ENCODE data around the gene EIF4G3. TPM values are rescaled to one million over a fixed set of nuclear protein-coding genes. Genes with fewer than 3 reads are reported as not detected.
A peak's percentile ranks its signal among the peaks of the same experiment; 100 is the strongest.
"Not testable (repeated sequence)": the region's sequence is repeated elsewhere in the genome, so short reads cannot be mapped to it uniquely, and the experiment has no call there.

EIF4G3 gene
- polyA plus RNA-seq, 1 of the 3 experiments (the other 2 are of a cell fraction), result 32.0 TPM

DNA sequence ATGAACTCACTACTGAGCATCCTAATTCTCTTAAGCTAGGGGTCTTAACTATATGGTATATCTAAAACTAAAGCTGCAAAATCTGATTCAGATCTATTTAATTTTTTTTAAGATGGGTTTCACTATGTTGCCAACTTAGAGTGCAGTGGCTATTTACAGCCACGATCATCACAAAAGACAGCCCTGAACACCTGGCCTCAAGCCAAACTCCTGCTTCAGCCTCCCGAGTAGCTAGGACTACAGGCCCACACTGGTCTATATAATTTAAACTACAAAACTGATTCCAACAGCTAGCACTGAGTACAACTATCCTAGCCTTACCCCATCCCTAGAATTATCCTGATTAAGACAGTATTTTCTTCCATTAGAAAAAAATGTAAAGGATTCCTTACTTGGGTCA is 37.1 kb downstream of the EIF4G3 start:
- peak; percentile 38 for DNase-seq
- Histone ChIP-seq H4K20me1 (ENCODE audit: insufficient read depth) (0 out of 2 replicates have a peak, but pooled peaks cover 6% of the 10 kb centered on the region), H3K4me2 (no peak overlapping the region), H2AFZ (ENCODE audit: low read depth) (no peak overlapping the region), H3K27ac (ENCODE audit: low read depth in 2 of 2, low read length in 1 of 2) (no peak overlapping the region; a peak in 1 of 4 replicates), H3K27me3 (ENCODE audit: insufficient read depth) (no peaks in the 10 kb centered on the region), H3K4me1 (ENCODE audit: control insufficient read depth in 1 of 2, insufficient read depth in 2 of 2, low read depth in 1 of 2, low read length in 1 of 2) (0 out of 4 replicates have a peak, but pooled peaks cover 0 to 6% of the 10 kb centered on the region in 2 experiments), H3K9me3 (no peaks in the 10 kb centered on the region), H3K36me3 (replicated peaks in 1 of 2; ENCODE audit: control insufficient read depth in 1 of 2, insufficient read depth in 2 of 2, low read length in 1 of 2) (peaks cover 0 to 25% of the 10 kb centered on the region in 2 experiments), H3K9ac (no peak overlapping the region), H3K4me3 (ENCODE audit: low read depth in 2 of 2, low read length in 1 of 2) (no peak overlapping the region), H3K9me2 (no peaks in the 10 kb centered on the region), H3K79me2 (ENCODE audit: insufficient read depth) (peaks cover 93% of the 10 kb centered on the region), H3F3A (replicated peaks; ENCODE audit: insufficient read depth) (peaks cover 6% of the 10 kb centered on the region)
- CTCF ChIA-PET, result no interaction called here
- TF ChIP-seq MXI1 (IDR thresholded peaks at IDR 0.05; ENCODE audit: low read depth, low read length), result no peak
- peak; percentile 24; the same call in 1 of the 2 replicates for TF ChIP-seq NFIC (IDR thresholded peaks at IDR 0.05; ENCODE audit: borderline replicate concordance)
- 33% methylated on average over 2 of the region's 2 CpGs for WGBS (ENCODE audit: low lambda C conversion rate)
- POLR2A ChIA-PET, result interaction anchor here (0.6 to 0.7 kb wide), 2 partner anchors 30 to 35 kb away, joined by 3 to 4 read pairs; no protein-coding TSS in a partner anchor

DNA sequence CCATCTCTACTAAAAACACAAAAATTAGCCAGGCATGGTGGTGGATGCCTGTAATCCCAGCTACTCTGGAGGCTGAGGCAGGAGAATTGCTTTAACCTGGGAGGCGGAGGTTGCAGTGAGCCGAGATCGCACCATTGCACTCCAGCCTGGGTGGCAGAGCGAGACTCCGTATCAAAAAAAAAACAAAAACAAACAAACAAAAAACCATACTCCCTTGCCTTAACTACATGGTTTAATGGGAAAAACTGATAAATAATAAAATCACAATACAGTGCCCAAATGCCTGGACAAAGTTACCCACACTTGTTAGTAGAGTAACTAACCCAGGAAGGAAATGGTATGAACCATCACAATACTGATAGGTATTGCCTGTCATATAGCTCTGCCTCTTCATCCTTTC is 40.4 kb downstream of the EIF4G3 start:
- POLR2A ChIA-PET; H3K4me3 ChIP-seq (ENCODE audit: low read depth in 2 of 2, low read length in 1 of 2); H3K9ac ChIP-seq; H3K4me1 ChIP-seq (ENCODE audit: control insufficient read depth in 1 of 2, insufficient read depth in 2 of 2, low read depth in 1 of 2, low read length in 1 of 2); H3K27ac ChIP-seq (ENCODE audit: low read depth in 2 of 2, low read length in 1 of 2); H3K4me2 ChIP-seq; H3K27me3 ChIP-seq (ENCODE audit: insufficient read depth); H3K9me3 ChIP-seq; H2AFZ ChIP-seq (ENCODE audit: low read depth); DNase-seq; H4K20me1 ChIP-seq (ENCODE audit: insufficient read depth); H3K9me2 ChIP-seq: not testable (repeated sequence)
- peaks cover 11% of the 10 kb centered on the region for H3F3A ChIP-seq (replicated peaks; ENCODE audit: insufficient read depth)
- 95% methylated on average over 5 of the region's 5 CpGs for WGBS (ENCODE audit: low lambda C conversion rate)
- CTCF ChIA-PET, result interaction anchor here (1.1 kb wide), 1 partner anchor 10 kb away, joined by 3 read pairs; no protein-coding TSS in a partner anchor
- H3K79me2 ChIP-seq (ENCODE audit: insufficient read depth), result peaks cover 92% of the 10 kb centered on the region
- H3K36me3 ChIP-seq (replicated peaks in 1 of 2; ENCODE audit: control insufficient read depth in 1 of 2, insufficient read depth in 2 of 2, low read length in 1 of 2), result peaks cover 0 to 46% of the 10 kb centered on the region in 2 experiments

DNA sequence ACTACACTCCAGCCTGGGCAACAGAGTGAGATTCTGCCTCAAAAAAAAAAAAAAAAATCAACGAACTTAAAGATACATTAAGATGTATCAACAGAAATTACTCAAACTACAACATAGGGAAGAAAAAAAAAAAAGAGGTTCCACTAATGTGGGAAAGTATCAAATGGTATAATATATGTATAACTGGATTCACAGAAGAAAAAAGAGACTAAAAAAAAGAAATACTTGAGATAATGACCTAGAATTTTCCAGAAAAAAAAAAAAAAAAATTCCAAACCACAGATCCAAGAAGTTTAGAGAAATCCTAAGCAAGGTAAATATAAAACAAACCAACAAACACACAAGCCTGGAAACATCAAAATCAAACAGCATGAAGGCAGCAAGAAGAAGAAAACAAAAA is 45.5 kb downstream of the EIF4G3 start:
- no peak overlapping the region for H3K27ac ChIP-seq (ENCODE audit: low read depth in 2 of 2, low read length in 1 of 2)
- no peaks in the 10 kb centered on the region for H3K27me3 ChIP-seq (ENCODE audit: insufficient read depth)
- ChIA-PET CTCF (interaction anchor here (0.8 kb wide), 1 partner anchor 110 kb away, joined by 4 read pairs; no protein-coding TSS in a partner anchor), POLR2A (no interaction called here)
- peaks cover 0 to 50% of the 10 kb centered on the region in 2 experiments for H3K36me3 ChIP-seq (replicated peaks in 1 of 2; ENCODE audit: control insufficient read depth in 1 of 2, insufficient read depth in 2 of 2, low read length in 1 of 2)
- 87% methylated on average over 1 of the region's 1 CpG for WGBS (ENCODE audit: low lambda C conversion rate)
- no peak for DNase-seq
- H3K4me3 ChIP-seq (ENCODE audit: low read depth in 2 of 2, low read length in 1 of 2), result no peak overlapping the region
- H3K79me2 ChIP-seq (ENCODE audit: insufficient read depth), result peaks cover 84% of the 10 kb centered on the region
- no peak overlapping the region for H3K9ac ChIP-seq
- peaks cover 6% of the 10 kb centered on the region for H3F3A ChIP-seq (replicated peaks; ENCODE audit: insufficient read depth)
- H4K20me1 ChIP-seq (ENCODE audit: insufficient read depth), result no peaks in the 10 kb centered on the region
- no peaks in the 10 kb centered on the region for H3K9me2 ChIP-seq
- no peak overlapping the region for H2AFZ ChIP-seq (ENCODE audit: low read depth)
- no peaks in the 10 kb centered on the region for H3K9me3 ChIP-seq
- no peaks in the 10 kb centered on the region for H3K4me1 ChIP-seq (ENCODE audit: control insufficient read depth in 1 of 2, insufficient read depth in 2 of 2, low read depth in 1 of 2, low read length in 1 of 2)
- no peak overlapping the region for H3K4me2 ChIP-seq
- TF ChIP-seq NRF1 (IDR thresholded peaks at IDR 0.05; ENCODE audit: low read depth, low read length) (no peak), MEF2A (IDR thresholded peaks at IDR 0.05; ENCODE audit: borderline replicate concordance, low read depth) (no peak), FOXJ3 (CRISPR knock-in tag; IDR thresholded peaks at IDR 0.05) (no peak), RFX5 (IDR thresholded peaks at IDR 0.05; ENCODE audit: low read length) (no peak), EP300 (IDR thresholded peaks at IDR 0.05; ENCODE audit: borderline replicate concordance in 1 of 2, low read depth in 1 of 2, low read length in 1 of 2) (no peak), RAD21 (IDR thresholded peaks at IDR 0.05; ENCODE audit: low read length) (no peak), POLR2AphosphoS5 (IDR thresholded peaks at IDR 0.05; ENCODE audit: low read depth, low read length) (no peak), EZH2phosphoT487 (IDR thresholded peaks at IDR 0.05; ENCODE audit: borderline replicate concordance, low read depth) (no peak), RXRA (IDR thresholded peaks at IDR 0.05; ENCODE audit: borderline replicate concordance, low read depth) (no peak), YY1 (IDR thresholded peaks at IDR 0.05; ENCODE audit: low read depth) (no peak), GATA2 (CRISPR knock-in tag; IDR thresholded peaks at IDR 0.05) (no peak), GABPA (IDR thresholded peaks at IDR 0.05; ENCODE audit: low read depth) (no peak)
- TF ChIP-seq, protein P1, sequence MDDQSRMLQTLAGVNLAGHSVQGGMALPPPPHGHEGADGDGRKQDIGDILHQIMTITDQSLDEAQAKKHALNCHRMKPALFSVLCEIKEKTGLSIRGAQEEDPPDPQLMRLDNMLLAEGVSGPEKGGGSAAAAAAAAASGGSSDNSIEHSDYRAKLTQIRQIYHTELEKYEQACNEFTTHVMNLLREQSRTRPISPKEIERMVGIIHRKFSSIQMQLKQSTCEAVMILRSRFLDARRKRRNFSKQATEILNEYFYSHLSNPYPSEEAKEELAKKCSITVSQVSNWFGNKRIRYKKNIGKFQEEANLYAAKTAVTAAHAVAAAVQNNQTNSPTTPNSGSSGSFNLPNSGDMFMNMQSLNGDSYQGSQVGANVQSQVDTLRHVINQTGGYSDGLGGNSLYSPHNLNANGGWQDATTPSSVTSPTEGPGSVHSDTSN (IDR thresholded peaks at IDR 0.05), result no peak
- TF ChIP-seq, protein P2, sequence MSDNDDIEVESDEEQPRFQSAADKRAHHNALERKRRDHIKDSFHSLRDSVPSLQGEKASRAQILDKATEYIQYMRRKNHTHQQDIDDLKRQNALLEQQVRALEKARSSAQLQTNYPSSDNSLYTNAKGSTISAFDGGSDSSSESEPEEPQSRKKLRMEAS (IDR thresholded peaks at IDR 0.05; ENCODE audit: low read depth), result no peak
- TF ChIP-seq, protein P3, sequence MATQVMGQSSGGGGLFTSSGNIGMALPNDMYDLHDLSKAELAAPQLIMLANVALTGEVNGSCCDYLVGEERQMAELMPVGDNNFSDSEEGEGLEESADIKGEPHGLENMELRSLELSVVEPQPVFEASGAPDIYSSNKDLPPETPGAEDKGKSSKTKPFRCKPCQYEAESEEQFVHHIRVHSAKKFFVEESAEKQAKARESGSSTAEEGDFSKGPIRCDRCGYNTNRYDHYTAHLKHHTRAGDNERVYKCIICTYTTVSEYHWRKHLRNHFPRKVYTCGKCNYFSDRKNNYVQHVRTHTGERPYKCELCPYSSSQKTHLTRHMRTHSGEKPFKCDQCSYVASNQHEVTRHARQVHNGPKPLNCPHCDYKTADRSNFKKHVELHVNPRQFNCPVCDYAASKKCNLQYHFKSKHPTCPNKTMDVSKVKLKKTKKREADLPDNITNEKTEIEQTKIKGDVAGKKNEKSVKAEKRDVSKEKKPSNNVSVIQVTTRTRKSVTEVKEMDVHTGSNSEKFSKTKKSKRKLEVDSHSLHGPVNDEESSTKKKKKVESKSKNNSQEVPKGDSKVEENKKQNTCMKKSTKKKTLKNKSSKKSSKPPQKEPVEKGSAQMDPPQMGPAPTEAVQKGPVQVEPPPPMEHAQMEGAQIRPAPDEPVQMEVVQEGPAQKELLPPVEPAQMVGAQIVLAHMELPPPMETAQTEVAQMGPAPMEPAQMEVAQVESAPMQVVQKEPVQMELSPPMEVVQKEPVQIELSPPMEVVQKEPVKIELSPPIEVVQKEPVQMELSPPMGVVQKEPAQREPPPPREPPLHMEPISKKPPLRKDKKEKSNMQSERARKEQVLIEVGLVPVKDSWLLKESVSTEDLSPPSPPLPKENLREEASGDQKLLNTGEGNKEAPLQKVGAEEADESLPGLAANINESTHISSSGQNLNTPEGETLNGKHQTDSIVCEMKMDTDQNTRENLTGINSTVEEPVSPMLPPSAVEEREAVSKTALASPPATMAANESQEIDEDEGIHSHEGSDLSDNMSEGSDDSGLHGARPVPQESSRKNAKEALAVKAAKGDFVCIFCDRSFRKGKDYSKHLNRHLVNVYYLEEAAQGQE (IDR thresholded peaks at IDR 0.05; ENCODE audit: low read depth, low read length), result no peak
- TF ChIP-seq, protein P4, sequence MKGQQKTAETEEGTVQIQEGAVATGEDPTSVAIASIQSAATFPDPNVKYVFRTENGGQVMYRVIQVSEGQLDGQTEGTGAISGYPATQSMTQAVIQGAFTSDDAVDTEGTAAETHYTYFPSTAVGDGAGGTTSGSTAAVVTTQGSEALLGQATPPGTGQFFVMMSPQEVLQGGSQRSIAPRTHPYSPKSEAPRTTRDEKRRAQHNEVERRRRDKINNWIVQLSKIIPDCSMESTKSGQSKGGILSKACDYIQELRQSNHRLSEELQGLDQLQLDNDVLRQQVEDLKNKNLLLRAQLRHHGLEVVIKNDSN (IDR thresholded peaks at IDR 0.05; ENCODE audit: borderline replicate concordance, low read depth), result no peak
